Bronchial smooth muscle cell (primary cell): ENCODE measurements around the gene STAG3. TPM values are rescaled to one million over a fixed set of nuclear protein-coding genes. Genes with fewer than 3 reads are reported as not detected.

ENCODE experiments used
- total RNA-seq: library from RNA; depleted of rRNA; stranded (reverse); fragments of >200 nt; gene quantifications from 2 replicates; pipeline ENCODE4 v1.2.1, GENCODE V29; 2014

STAG3 gene, protein sequence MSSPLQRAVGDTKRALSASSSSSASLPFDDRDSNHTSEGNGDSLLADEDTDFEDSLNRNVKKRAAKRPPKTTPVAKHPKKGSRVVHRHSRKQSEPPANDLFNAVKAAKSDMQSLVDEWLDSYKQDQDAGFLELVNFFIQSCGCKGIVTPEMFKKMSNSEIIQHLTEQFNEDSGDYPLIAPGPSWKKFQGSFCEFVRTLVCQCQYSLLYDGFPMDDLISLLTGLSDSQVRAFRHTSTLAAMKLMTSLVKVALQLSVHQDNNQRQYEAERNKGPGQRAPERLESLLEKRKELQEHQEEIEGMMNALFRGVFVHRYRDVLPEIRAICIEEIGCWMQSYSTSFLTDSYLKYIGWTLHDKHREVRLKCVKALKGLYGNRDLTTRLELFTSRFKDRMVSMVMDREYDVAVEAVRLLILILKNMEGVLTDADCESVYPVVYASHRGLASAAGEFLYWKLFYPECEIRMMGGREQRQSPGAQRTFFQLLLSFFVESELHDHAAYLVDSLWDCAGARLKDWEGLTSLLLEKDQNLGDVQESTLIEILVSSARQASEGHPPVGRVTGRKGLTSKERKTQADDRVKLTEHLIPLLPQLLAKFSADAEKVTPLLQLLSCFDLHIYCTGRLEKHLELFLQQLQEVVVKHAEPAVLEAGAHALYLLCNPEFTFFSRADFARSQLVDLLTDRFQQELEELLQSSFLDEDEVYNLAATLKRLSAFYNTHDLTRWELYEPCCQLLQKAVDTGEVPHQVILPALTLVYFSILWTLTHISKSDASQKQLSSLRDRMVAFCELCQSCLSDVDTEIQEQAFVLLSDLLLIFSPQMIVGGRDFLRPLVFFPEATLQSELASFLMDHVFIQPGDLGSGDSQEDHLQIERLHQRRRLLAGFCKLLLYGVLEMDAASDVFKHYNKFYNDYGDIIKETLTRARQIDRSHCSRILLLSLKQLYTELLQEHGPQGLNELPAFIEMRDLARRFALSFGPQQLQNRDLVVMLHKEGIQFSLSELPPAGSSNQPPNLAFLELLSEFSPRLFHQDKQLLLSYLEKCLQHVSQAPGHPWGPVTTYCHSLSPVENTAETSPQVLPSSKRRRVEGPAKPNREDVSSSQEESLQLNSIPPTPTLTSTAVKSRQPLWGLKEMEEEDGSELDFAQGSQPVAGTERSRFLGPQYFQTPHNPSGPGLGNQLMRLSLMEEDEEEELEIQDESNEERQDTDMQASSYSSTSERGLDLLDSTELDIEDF
- total RNA-seq = 0.32 and 0.69 TPM in 2 replicates

GRCh38 chr7:100177045-100178001 lies at the start of gene STAG3, which contains the start of gene GPC2:
TSS of gene STAG3 (plus strand) at chr7:100177918. CDS start at chr7:100180557, 2,639 bp downstream.
TSS of gene GPC2 (minus strand) at chr7:100177381. CDS start at chr7:100177199, 182 bp downstream.

DNA sequence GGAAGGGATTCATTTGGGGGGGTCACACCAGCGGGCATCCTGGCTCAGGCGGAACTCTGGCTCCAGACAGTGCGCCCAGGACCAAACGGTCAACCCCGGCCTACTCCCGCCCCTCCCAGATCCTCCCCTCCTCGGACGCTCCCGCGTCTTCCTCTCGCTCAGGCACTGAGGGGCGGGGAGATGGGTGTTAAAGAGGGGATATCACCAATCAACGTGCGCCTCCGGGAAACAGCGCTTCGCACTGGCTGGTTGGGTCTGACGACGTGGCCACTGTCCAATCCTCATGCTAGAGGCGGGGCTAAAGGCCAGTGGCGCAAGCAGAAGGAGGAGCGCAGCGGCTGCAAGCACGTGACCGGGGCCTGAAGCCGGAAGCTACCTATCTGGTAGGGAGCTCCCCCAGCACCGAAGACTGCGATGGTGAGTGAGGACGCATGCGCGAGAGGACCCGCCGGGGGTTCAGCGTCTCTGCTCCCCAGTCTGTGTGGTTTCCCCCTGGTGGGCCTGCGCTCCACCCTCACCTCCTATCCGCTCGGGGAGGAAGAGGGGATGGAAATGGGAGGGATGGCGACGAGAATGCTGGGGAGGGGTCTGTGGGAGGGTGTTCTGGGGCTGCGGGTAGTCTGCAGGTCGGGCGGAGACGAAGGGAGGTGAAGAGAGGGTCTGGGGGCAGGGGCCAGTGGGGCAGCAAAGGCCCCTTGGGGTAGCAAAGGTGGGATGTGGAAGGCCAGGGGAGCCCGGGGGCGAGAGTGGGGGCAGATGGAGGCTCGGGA lies 29.0 kb upstream of the STAG3 start, which contains the start of gene LAMTOR4:
TSS of gene LAMTOR4 (plus strand) at position 360 of the 770 bp plus-strand sequence. CDS start at position 415, 55 bp downstream.

GRCh38 chr7:100158229-100159098 lies 19.3 kb upstream of the STAG3 start, which contains the start of gene TRAPPC14:
TSS of gene TRAPPC14 (minus strand) at chr7:100158723. CDS start at chr7:100158499, 224 bp downstream.

GRCh38 chr7:100219801-100220585 lies 42.3 kb downstream of the STAG3 start, which contains the start of gene PVRIG:
TSS of gene PVRIG (plus strand) at chr7:100219949. CDS start at chr7:100219971, 22 bp downstream.

Other genes with a start within 250 kb of the STAG3 start
- not detected in 2 replicates for gene GJC3, start 248.3 kb upstream of the STAG3 start, total RNA-seq
- not detected in 2 replicates for gene AZGP1, start 201.9 kb upstream of the STAG3 start, total RNA-seq
- gene ZKSCAN1, start 162.3 kb upstream of the STAG3 start, total RNA-seq = 35.5 and 51.7 TPM in 2 replicates
- 8.8 and 10.2 TPM in 2 replicates for gene ZSCAN21, start 128.1 kb upstream of the STAG3 start, total RNA-seq
- 22.9 and 25.6 TPM in 2 replicates for gene ZNF3, start 96.2 kb upstream of the STAG3 start, total RNA-seq
- gene COPS6, start 88.9 kb upstream of the STAG3 start, total RNA-seq = 82.7 and 117 TPM in 2 replicates
- gene MCM7, start 76.5 kb upstream of the STAG3 start, total RNA-seq = 24.1 and 28.4 TPM in 2 replicates
- 28.9 and 29.3 TPM in 2 replicates for gene AP4M1, start 76.3 kb upstream of the STAG3 start, total RNA-seq
- gene TAF6, start 58.6 kb upstream of the STAG3 start, total RNA-seq = 17.9 and 23.8 TPM in 2 replicates
- 44.4 and 75.6 TPM in 2 replicates for gene CNPY4, start 58.3 kb upstream of the STAG3 start, total RNA-seq
- 1.8 and 4.7 TPM in 2 replicates for gene MBLAC1, start 51.0 kb upstream of the STAG3 start, total RNA-seq
- gene LAMTOR4, start 29.0 kb upstream of the STAG3 start, total RNA-seq = 128 and 148 TPM in 2 replicates
- gene TRAPPC14, start 19.2 kb upstream of the STAG3 start, total RNA-seq = 4.4 and 5.9 TPM in 2 replicates
- gene GAL3ST4, start 9.3 kb upstream of the STAG3 start, total RNA-seq = 2.8 and 5.4 TPM in 2 replicates
- gene GPC2, start 537 bp upstream of the STAG3 start, total RNA-seq = 0.95 and 1.5 TPM in 2 replicates
- gene PVRIG, start 42.0 kb downstream of the STAG3 start, total RNA-seq = not detected in 2 replicates
- not detected in 2 replicates for gene SPDYE3, start 129.8 kb downstream of the STAG3 start, total RNA-seq
- 5.0 and 5.4 TPM in 2 replicates for gene PILRB, start 180.2 kb downstream of the STAG3 start, total RNA-seq
- 0.26 and 0.32 TPM in 2 replicates for gene PILRA, start 195.6 kb downstream of the STAG3 start, total RNA-seq